Measurements from ENCODE around the gene GLIS1.

Gene GLIS1

GRCh38 chr1:53658489-53659230, 80.3 kb downstream of the GLIS1 start:
- no peak overlapping the region for H3K9ac ChIP-seq (ENCODE audit: insufficient read length)

GRCh38 chr1:53657891-53658396, 81.0 kb downstream of the GLIS1 start:
- H3K9me3 ChIP-seq (ENCODE audit: low read depth, low read length), result no peaks in the 10 kb centered on the region
- no peak overlapping the region for H3K9ac ChIP-seq (ENCODE audit: insufficient read length)
- no peaks in the 10 kb centered on the region for H3K36me3 ChIP-seq (ENCODE audit: insufficient read depth, low read length)
- DNase-seq (ENCODE audit: low read depth, low spot score), result no peak
- H3K4me3 ChIP-seq, result no peak overlapping the region
- TF ChIP-seq EZH2 (IDR thresholded peaks at IDR 0.05) (no peak), POLR2AphosphoS5 (IDR thresholded peaks at IDR 0.05; ENCODE audit: borderline replicate concordance, low read depth, low read length) (no peak), FOXP2 (optimal IDR thresholded peaks at IDR 0.05; ENCODE audit: control extremely low read depth, extremely low read length, insufficient read depth) (no peak)
- no peak overlapping the region for H3K27ac ChIP-seq

More at GRCh38 chr1:53658489-53659230, 80.3 kb downstream of the GLIS1 start:
- no peak for DNase-seq (ENCODE audit: low read depth, low spot score)
- no peak for TF ChIP-seq POLR2AphosphoS5 (IDR thresholded peaks at IDR 0.05; ENCODE audit: borderline replicate concordance, low read depth, low read length)
- no peak for TF ChIP-seq FOXP2 (optimal IDR thresholded peaks at IDR 0.05; ENCODE audit: control extremely low read depth, extremely low read length, insufficient read depth)
- no peak for TF ChIP-seq EZH2 (IDR thresholded peaks at IDR 0.05)
- Histone ChIP-seq H3K27ac (no peak overlapping the region), H3K36me3 (ENCODE audit: insufficient read depth, low read length) (no peaks in the 10 kb centered on the region), H3K4me3 (no peak overlapping the region), H3K9me3 (ENCODE audit: low read depth, low read length) (no peaks in the 10 kb centered on the region)

GRCh38 chr1:53657531-53657805, 81.5 kb downstream of the GLIS1 start:
- no peak for TF ChIP-seq FOXP2 (optimal IDR thresholded peaks at IDR 0.05; ENCODE audit: control extremely low read depth, extremely low read length, insufficient read depth)
- TF ChIP-seq EZH2 (IDR thresholded peaks at IDR 0.05), result no peak
- no peak for TF ChIP-seq POLR2AphosphoS5 (IDR thresholded peaks at IDR 0.05; ENCODE audit: borderline replicate concordance, low read depth, low read length)
- no peaks in the 10 kb centered on the region for H3K36me3 ChIP-seq (ENCODE audit: insufficient read depth, low read length)
- no peak for DNase-seq (ENCODE audit: low read depth, low spot score)

GRCh38 chr1:53656747-53657530, 82.0 kb downstream of the GLIS1 start:
- peak overlapping the region; percentile 56 for H3K4me3 ChIP-seq
- H3K27ac ChIP-seq, result peak overlapping the region; percentile 69
- H3K9ac ChIP-seq (ENCODE audit: insufficient read length), result no peak overlapping the region

More at GRCh38 chr1:53657531-53657805, 81.5 kb downstream of the GLIS1 start:
- Histone ChIP-seq H3K27ac (no peak overlapping the region), H3K9ac (ENCODE audit: insufficient read length) (no peak overlapping the region), H3K9me3 (ENCODE audit: low read depth, low read length) (no peaks in the 10 kb centered on the region), H3K4me3 (no peak overlapping the region)

GRCh38 chr1:53655931-53656746, 82.8 kb downstream of the GLIS1 start:
- no peak; the same call in 1 of the 2 replicates for TF ChIP-seq POLR2AphosphoS5 (IDR thresholded peaks at IDR 0.05; ENCODE audit: borderline replicate concordance, low read depth, low read length)
- no peak for TF ChIP-seq FOXP2 (optimal IDR thresholded peaks at IDR 0.05; ENCODE audit: control extremely low read depth, extremely low read length, insufficient read depth)
- no peak for TF ChIP-seq EZH2 (IDR thresholded peaks at IDR 0.05)
- Histone ChIP-seq H3K9ac (ENCODE audit: insufficient read length) (no peak overlapping the region), H3K36me3 (ENCODE audit: insufficient read depth, low read length) (no peaks in the 10 kb centered on the region), H3K4me3 (peak overlapping the region; percentile 56), H3K27ac (peak overlapping the region; percentile 69), H3K9me3 (ENCODE audit: low read depth, low read length) (no peaks in the 10 kb centered on the region)
- DNase-seq (ENCODE audit: low read depth, low spot score), result peak; percentile 76

More at GRCh38 chr1:53656747-53657530, 82.0 kb downstream of the GLIS1 start:
- no peaks in the 10 kb centered on the region for H3K9me3 ChIP-seq (ENCODE audit: low read depth, low read length)
- no peaks in the 10 kb centered on the region for H3K36me3 ChIP-seq (ENCODE audit: insufficient read depth, low read length)
- TF ChIP-seq EZH2 (IDR thresholded peaks at IDR 0.05), result no peak
- no peak for TF ChIP-seq FOXP2 (optimal IDR thresholded peaks at IDR 0.05; ENCODE audit: control extremely low read depth, extremely low read length, insufficient read depth)
- no peak for TF ChIP-seq POLR2AphosphoS5 (IDR thresholded peaks at IDR 0.05; ENCODE audit: borderline replicate concordance, low read depth, low read length)
- no peak for DNase-seq (ENCODE audit: low read depth, low spot score)

- no peak overlapping the region for H3K9ac ChIP-seq (ENCODE audit: insufficient read length)
- no peak overlapping the region for H3K27ac ChIP-seq
- no peak for DNase-seq (ENCODE audit: low read depth, low spot score)
- no peaks in the 10 kb centered on the region for H3K36me3 ChIP-seq (ENCODE audit: insufficient read depth, low read length)
- no peak overlapping the region for H3K4me3 ChIP-seq
- no peaks in the 10 kb centered on the region for H3K9me3 ChIP-seq (ENCODE audit: low read depth, low read length)
- TF ChIP-seq POLR2AphosphoS5 (IDR thresholded peaks at IDR 0.05; ENCODE audit: borderline replicate concordance, low read depth, low read length), result no peak
- no peak for TF ChIP-seq FOXP2 (optimal IDR thresholded peaks at IDR 0.05; ENCODE audit: control extremely low read depth, extremely low read length, insufficient read depth)
- no peak for TF ChIP-seq EZH2 (IDR thresholded peaks at IDR 0.05)
Observed at GRCh38 chr1:53654216-53655210, 84.5 kb downstream of the GLIS1 start.

GRCh38 chr1:53653631-53654030, 85.3 kb downstream of the GLIS1 start:
- no peak for TF ChIP-seq FOXP2 (optimal IDR thresholded peaks at IDR 0.05; ENCODE audit: control extremely low read depth, extremely low read length, insufficient read depth)
- TF ChIP-seq POLR2AphosphoS5 (IDR thresholded peaks at IDR 0.05; ENCODE audit: borderline replicate concordance, low read depth, low read length), result no peak
- no peak for TF ChIP-seq EZH2 (IDR thresholded peaks at IDR 0.05)
- no peak overlapping the region for H3K27ac ChIP-seq
- no peak overlapping the region for H3K9ac ChIP-seq (ENCODE audit: insufficient read length)
- H3K4me3 ChIP-seq, result no peak overlapping the region
- no peak for DNase-seq (ENCODE audit: low read depth, low spot score)
- H3K36me3 ChIP-seq (ENCODE audit: insufficient read depth, low read length), result no peaks in the 10 kb centered on the region
- H3K9me3 ChIP-seq (ENCODE audit: low read depth, low read length), result no peaks in the 10 kb centered on the region

All from SK-N-MC (cell line).